ENCODE results near the gene KRTAP12-4.

KRTAP12-4 gene

GRCh38 chr21:44606495-44606894 lies 48.0 kb downstream of the KRTAP12-4 start:
- no peak for DNase-seq

Measured in stimulated activated CD4-positive, alpha-beta T cell treated with anti-CD3 and anti-CD28 coated beads, Interleukin-4, amount 100 ng/mL, for 24 hours (primary cell).